ENCODE data around the gene C2CD2L. TPM values are rescaled to one million over a fixed set of nuclear protein-coding genes. Genes with fewer than 3 reads are reported as not detected.

Gene C2CD2L
- total and polyA plus RNA-seq, 2 of the 13 experiments (the other 11 are each of a cell fraction or from before 2014, with no cell fraction given): 3.7 to 5.5 TPM

- no peak for TF ChIP-seq AHDC1 (CRISPR knock-in tag; IDR thresholded peaks at IDR 0.05; ENCODE audit: borderline replicate concordance)
- TF ChIP-seq BRCA1 (CRISPR knock-in tag; IDR thresholded peaks at IDR 0.05): no peak
- no peak for TF ChIP-seq PITX1 (CRISPR knock-in tag; IDR thresholded peaks at IDR 0.05)
- TF ChIP-seq FOXP4 (CRISPR knock-in tag; IDR thresholded peaks at IDR 0.05): no peak
- no peak for TF ChIP-seq HOXA3 (CRISPR knock-in tag; IDR thresholded peaks at IDR 0.05)
- TF ChIP-seq ZNF841 (CRISPR knock-in tag; IDR thresholded peaks at IDR 0.05; ENCODE audit: borderline replicate concordance): no peak
- no peak for TF ChIP-seq SALL2 (CRISPR knock-in tag; IDR thresholded peaks at IDR 0.05)
- TF ChIP-seq CENPX (CRISPR knock-in tag; IDR thresholded peaks at IDR 0.05): 0 out of 2 replicates have a peak, but pooled peaks have one; percentile 27
- TF ChIP-seq NCOA1 (CRISPR knock-in tag; IDR thresholded peaks at IDR 0.05): no peak
- no peak for TF ChIP-seq AHR (CRISPR knock-in tag; IDR thresholded peaks at IDR 0.05)
- TF ChIP-seq THAP9 (CRISPR knock-in tag; IDR thresholded peaks at IDR 0.05; ENCODE audit: borderline replicate concordance): no peak
- 0 out of 2 replicates have a peak, but pooled peaks have one; percentile 38 for TF ChIP-seq HNRNPL (IDR thresholded peaks at IDR 0.05; ENCODE audit: low read depth, low read length)
- no peak for TF ChIP-seq ZSCAN25 (CRISPR knock-in tag; IDR thresholded peaks at IDR 0.05)
- TF ChIP-seq ETV6 (CRISPR knock-in tag; conservative IDR thresholded peaks at IDR 0.05): no peak
- TF ChIP-seq MTF2 (CRISPR knock-in tag; IDR thresholded peaks at IDR 0.05; ENCODE audit: borderline replicate concordance): no peak
- TF ChIP-seq DMTF1 (CRISPR knock-in tag; IDR thresholded peaks at IDR 0.05): no peak
Observed at GRCh38 chr11:119092880-119093842, 14.0 kb upstream of the C2CD2L start (continued).

All from HepG2 (cell line).